ENCODE measurements around the gene CTIF. TPM values are rescaled to one million over a fixed set of nuclear protein-coding genes. Genes with fewer than 3 reads are reported as not detected.

CTIF gene
- polyA plus RNA-seq, 1 donor from 2014 or later, result 50.2 TPM

DNA sequence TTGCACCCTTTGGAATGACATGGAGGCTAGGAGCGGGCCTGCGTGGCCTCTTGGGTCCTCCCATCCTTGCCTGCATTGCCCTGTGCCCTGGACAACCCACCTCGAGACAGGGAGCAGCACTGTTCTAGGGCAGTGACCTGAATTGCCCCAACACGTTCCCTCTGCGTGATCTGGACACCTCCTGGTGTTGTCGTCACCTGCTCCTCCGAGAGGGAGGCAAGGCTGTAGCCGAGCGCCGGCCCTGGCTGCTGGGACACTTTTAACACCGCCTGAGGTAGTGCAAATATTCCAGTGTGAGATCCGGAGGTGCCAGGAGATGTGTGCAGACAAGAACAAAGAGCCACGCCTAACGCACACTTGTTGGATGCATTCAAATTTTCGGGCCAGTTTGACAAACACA, 280.4 kb downstream of the CTIF start:
- Histone ChIP-seq H3K9me2 (ENCODE audit: insufficient read depth, low read length) (no peaks in the 10 kb centered on the region), H3K36me3 (ENCODE audit: insufficient read depth, low read length) (peaks cover 10% of the 10 kb centered on the region), H3K4me2 (ENCODE audit: low read length) (no peak overlapping the region), H4K20me1 (ENCODE audit: insufficient read depth) (no peaks in the 10 kb centered on the region), H3K9ac (ENCODE audit: low read length) (no peak overlapping the region), H3F3A (ENCODE audit: insufficient read depth, low read length, poor library complexity, severe bottlenecking) (no peaks in the 10 kb centered on the region), H3K4me3 (ENCODE audit: low read length) (no peak overlapping the region), H3K9me3 (ENCODE audit: low read length) (no peaks in the 10 kb centered on the region), H3K27ac (ENCODE audit: low read length) (no peak overlapping the region), H3K27me3 (ENCODE audit: insufficient read depth, low read depth, low read length) (no peaks in the 10 kb centered on the region), H3K79me2 (replicated peaks; ENCODE audit: insufficient read depth, low read length) (no peaks in the 10 kb centered on the region), H2AFZ (ENCODE audit: low read depth, low read length) (no peak overlapping the region)
- TF ChIP-seq SMC3 (conservative IDR thresholded peaks at IDR 0.05; ENCODE audit: poor library complexity) (no peak), EZH2 (IDR thresholded peaks at IDR 0.05; ENCODE audit: borderline replicate concordance, insufficient read depth, low read length, poor library complexity, severe bottlenecking) (no peak), TAF1 (IDR thresholded peaks at IDR 0.05; ENCODE audit: low read depth) (no peak), POLR2AphosphoS5 (IDR thresholded peaks at IDR 0.05) (no peak), MXI1 (conservative IDR thresholded peaks at IDR 0.05; ENCODE audit: poor library complexity, severe bottlenecking) (no peak), RAD21 (conservative IDR thresholded peaks at IDR 0.05) (no peak), EP300 (conservative IDR thresholded peaks at IDR 0.05; ENCODE audit: poor library complexity, severe bottlenecking) (no peak)
- TF ChIP-seq, protein P1, sequence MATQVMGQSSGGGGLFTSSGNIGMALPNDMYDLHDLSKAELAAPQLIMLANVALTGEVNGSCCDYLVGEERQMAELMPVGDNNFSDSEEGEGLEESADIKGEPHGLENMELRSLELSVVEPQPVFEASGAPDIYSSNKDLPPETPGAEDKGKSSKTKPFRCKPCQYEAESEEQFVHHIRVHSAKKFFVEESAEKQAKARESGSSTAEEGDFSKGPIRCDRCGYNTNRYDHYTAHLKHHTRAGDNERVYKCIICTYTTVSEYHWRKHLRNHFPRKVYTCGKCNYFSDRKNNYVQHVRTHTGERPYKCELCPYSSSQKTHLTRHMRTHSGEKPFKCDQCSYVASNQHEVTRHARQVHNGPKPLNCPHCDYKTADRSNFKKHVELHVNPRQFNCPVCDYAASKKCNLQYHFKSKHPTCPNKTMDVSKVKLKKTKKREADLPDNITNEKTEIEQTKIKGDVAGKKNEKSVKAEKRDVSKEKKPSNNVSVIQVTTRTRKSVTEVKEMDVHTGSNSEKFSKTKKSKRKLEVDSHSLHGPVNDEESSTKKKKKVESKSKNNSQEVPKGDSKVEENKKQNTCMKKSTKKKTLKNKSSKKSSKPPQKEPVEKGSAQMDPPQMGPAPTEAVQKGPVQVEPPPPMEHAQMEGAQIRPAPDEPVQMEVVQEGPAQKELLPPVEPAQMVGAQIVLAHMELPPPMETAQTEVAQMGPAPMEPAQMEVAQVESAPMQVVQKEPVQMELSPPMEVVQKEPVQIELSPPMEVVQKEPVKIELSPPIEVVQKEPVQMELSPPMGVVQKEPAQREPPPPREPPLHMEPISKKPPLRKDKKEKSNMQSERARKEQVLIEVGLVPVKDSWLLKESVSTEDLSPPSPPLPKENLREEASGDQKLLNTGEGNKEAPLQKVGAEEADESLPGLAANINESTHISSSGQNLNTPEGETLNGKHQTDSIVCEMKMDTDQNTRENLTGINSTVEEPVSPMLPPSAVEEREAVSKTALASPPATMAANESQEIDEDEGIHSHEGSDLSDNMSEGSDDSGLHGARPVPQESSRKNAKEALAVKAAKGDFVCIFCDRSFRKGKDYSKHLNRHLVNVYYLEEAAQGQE (IDR thresholded peaks at IDR 0.05; ENCODE audit: borderline replicate concordance), result no peak
- TF ChIP-seq, protein P2, sequence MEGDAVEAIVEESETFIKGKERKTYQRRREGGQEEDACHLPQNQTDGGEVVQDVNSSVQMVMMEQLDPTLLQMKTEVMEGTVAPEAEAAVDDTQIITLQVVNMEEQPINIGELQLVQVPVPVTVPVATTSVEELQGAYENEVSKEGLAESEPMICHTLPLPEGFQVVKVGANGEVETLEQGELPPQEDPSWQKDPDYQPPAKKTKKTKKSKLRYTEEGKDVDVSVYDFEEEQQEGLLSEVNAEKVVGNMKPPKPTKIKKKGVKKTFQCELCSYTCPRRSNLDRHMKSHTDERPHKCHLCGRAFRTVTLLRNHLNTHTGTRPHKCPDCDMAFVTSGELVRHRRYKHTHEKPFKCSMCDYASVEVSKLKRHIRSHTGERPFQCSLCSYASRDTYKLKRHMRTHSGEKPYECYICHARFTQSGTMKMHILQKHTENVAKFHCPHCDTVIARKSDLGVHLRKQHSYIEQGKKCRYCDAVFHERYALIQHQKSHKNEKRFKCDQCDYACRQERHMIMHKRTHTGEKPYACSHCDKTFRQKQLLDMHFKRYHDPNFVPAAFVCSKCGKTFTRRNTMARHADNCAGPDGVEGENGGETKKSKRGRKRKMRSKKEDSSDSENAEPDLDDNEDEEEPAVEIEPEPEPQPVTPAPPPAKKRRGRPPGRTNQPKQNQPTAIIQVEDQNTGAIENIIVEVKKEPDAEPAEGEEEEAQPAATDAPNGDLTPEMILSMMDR (IDR thresholded peaks at IDR 0.05; ENCODE audit: poor library complexity, severe bottlenecking), result no peak

DNA sequence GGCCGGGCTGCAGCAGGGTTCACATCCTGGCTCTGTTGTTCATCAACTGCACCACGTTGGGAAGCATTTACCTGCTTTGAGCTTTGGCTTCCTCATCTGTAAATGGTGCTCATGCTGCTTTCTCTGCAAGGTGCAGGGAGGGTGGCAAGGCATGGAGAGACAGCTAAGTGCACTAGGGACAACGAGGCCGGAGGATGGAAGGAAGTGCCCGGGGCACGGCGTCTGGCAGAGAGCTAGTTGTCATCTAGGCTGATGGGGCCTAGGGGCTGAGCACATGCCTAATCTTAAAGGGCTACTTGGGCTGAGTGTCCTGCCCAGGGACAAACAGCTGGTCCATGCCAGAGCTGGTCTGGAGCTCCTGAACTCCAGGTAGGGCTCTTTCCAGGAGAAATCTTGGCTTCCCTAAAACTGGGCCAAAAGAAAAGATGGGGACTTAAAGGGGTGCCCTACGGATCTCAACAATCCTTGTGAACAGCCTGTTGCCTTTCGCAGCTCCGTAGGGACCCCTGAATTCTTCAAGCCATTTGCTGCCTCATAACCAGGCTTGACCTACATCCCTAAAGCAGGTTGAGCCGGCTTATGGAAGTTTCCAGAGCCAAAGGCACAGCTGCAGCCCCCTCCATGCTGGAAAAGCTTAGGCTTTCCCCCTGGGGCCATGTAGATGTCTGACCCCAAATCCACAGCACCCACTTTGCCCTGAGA, 281.1 kb downstream of the CTIF start:
- Histone ChIP-seq H3K27me3 (ENCODE audit: insufficient read depth, low read depth, low read length) (no peaks in the 10 kb centered on the region), H3K9me2 (ENCODE audit: insufficient read depth, low read length) (no peaks in the 10 kb centered on the region), H3K36me3 (ENCODE audit: insufficient read depth, low read length) (peaks cover 10% of the 10 kb centered on the region), H3K9ac (ENCODE audit: low read length) (no peak overlapping the region), H3F3A (ENCODE audit: insufficient read depth, low read length, poor library complexity, severe bottlenecking) (no peaks in the 10 kb centered on the region), H3K27ac (ENCODE audit: low read length) (no peak overlapping the region), H3K79me2 (replicated peaks; ENCODE audit: insufficient read depth, low read length) (no peaks in the 10 kb centered on the region), H3K4me2 (ENCODE audit: low read length) (no peak overlapping the region), H3K9me3 (ENCODE audit: low read length) (no peaks in the 10 kb centered on the region), H3K4me3 (ENCODE audit: low read length) (no peak overlapping the region), H2AFZ (ENCODE audit: low read depth, low read length) (no peak overlapping the region), H4K20me1 (ENCODE audit: insufficient read depth) (no peaks in the 10 kb centered on the region)
- no peak for TF ChIP-seq SMC3 (conservative IDR thresholded peaks at IDR 0.05; ENCODE audit: poor library complexity)
- no peak for TF ChIP-seq EZH2 (IDR thresholded peaks at IDR 0.05; ENCODE audit: borderline replicate concordance, insufficient read depth, low read length, poor library complexity, severe bottlenecking)

Data from neural cell (in vitro differentiated cells).